K562 (cell line): ENCODE data around the gene PRKD1. TPM values are rescaled to one million over a fixed set of nuclear protein-coding genes. Genes with fewer than 3 reads are reported as not detected.

Experiments used
- AFF1 ChIP-seq, 2 experiments: fragments of 450-650 bp; IDR thresholded peaks; 2 replicates each; pipeline ENCODE4 v1.6.1; 2018; ENCODE audit warnings: mild to moderate bottlenecking in 2 of 2, low read depth in 1 of 2; ENCODE audit not compliant: partially characterized antibody in 2 of 2
- ARID3B ChIP-seq: fragments of 250-450 bp; sonication (Bioruptor Pico); IDR thresholded peaks from 2 replicates; pipeline ENCODE4 v1.4.0; 2020; ENCODE audit warnings: borderline replicate concordance
- CBX5 ChIP-seq: IDR thresholded peaks from 2 replicates; pipeline ENCODE4 v1.6.1; 2014; ENCODE audit warnings: low read depth, borderline replicate concordance
- CLOCK ChIP-seq: fragments of 250-450 bp; sonication (Bioruptor Pico); IDR thresholded peaks from 2 replicates; pipeline ENCODE4 v1.4.0; 2020; ENCODE audit warnings: mild to moderate bottlenecking, moderate library complexity, borderline replicate concordance
- CXXC5 ChIP-seq: fragments of 250-450 bp; sonication (Bioruptor Pico); IDR thresholded peaks from 2 replicates; pipeline ENCODE4 v1.8.0; 2022; ENCODE audit warnings: inconsistent platforms, mild to moderate bottlenecking, moderate library complexity
- NFE2 ChIP-seq: IDR thresholded peaks from 2 replicates; pipeline ENCODE4 v1.6.1; 2014; ENCODE audit warnings: antibody characterized with exemption, low read depth
- NFE2L1 ChIP-seq: fragments of 450-650 bp; IDR thresholded peaks from 2 replicates; pipeline ENCODE4 v1.6.1; 2016; ENCODE audit warnings: missing genetic modification characterization, low read depth, mild to moderate bottlenecking, missing compliant biosample characterization, moderate library complexity, borderline replicate concordance
- PHTF2 ChIP-seq: fragments of 250-450 bp; sonication (Bioruptor Pico); IDR thresholded peaks from 2 replicates; pipeline ENCODE4 v1.5.0; 2021; ENCODE audit warnings: mild to moderate bottlenecking
- POLR3A ChIP-seq: IDR thresholded peaks from 2 replicates; pipeline ENCODE4 v1.6.1; 2011; ENCODE audit warnings: borderline replicate concordance, mild to moderate bottlenecking, moderate library complexity; ENCODE audit not compliant: insufficient read length, insufficient read depth; ENCODE audit errors: extremely low read depth
- PYGO2 ChIP-seq: fragments of 450-650 bp; IDR thresholded peaks from 2 replicates; pipeline ENCODE4 v1.6.1; 2016; ENCODE audit warnings: mild to moderate bottlenecking, missing genetic modification characterization, moderate library complexity, missing compliant biosample characterization
- SIX5 ChIP-seq, 2 experiments: IDR thresholded peaks; 2 replicates each; pipeline ENCODE4 v1.6.1; 2011; ENCODE audit warnings: low read length in 2 of 2, borderline replicate concordance in 1 of 2, low read depth in 1 of 2, mild to moderate bottlenecking in 1 of 2, moderate library complexity in 1 of 2; ENCODE audit not compliant: insufficient read depth in 1 of 2
- TBL1XR1 ChIP-seq, 2 experiments: IDR thresholded peaks; 2 replicates each; pipeline ENCODE4 v1.6.1; 2012; ENCODE audit warnings: improper control_type of control experiment in 2 of 2, low read length in 2 of 2, mild to moderate bottlenecking in 1 of 2
- ZBTB49 ChIP-seq: sonication (generic); formaldehyde crosslinking; IDR thresholded peaks from 2 replicates; pipeline ENCODE4 v1.8.0; 2022; ENCODE audit warnings: missing genetic modification reagents, mild to moderate bottlenecking, borderline replicate concordance
- ZNF311 ChIP-seq: fragments of 250-450 bp; sonication (Bioruptor Pico); IDR thresholded peaks from 2 replicates; pipeline ENCODE4 v1.4.0; 2020; ENCODE audit warnings: mild to moderate bottlenecking, moderate library complexity
- ZNF347 ChIP-seq: fragments of 450-650 bp; formaldehyde crosslinking; IDR thresholded peaks from 2 replicates; pipeline ENCODE4 v1.4.0; 2020; ENCODE audit warnings: low read depth, mild to moderate bottlenecking, moderate library complexity
- polyA plus RNA-seq, 8 experiments: library from polyadenylated mRNA; depleted of rRNA in 4 of 8; stranded (reverse) in 5 of 8; unstranded in 3 of 8; fragments of >200 nt; fragmentation: Nextera tagmentation in 2 of 8; fragmentation: Illumina TruSeq in 1 of 8; extraction: Ambion mirVana in 2 of 8; extraction: Trizol in 1 of 8; gene quantifications; 2 replicates each; pipeline versions ENCODE4 v1.2.1 to v1.2.3, GENCODE V29; 2011 to 2014; ENCODE audit warnings: inconsistent platforms in 1 of 8, missing spikeins in 1 of 8
- total RNA-seq, 7 experiments: library from RNA; depleted of rRNA in 6 of 7; stranded (reverse); fragments of >200 nt in 6 of 7; fragmentation: Illumina TruSeq in 2 of 7; extraction: Trizol in 2 of 7; gene quantifications; 2 replicates each; pipeline versions ENCODE4 v1.2.1 to v1.2.3, GENCODE V29; 2011 to 2021; ENCODE audit warnings: low replicate concordance in 1 of 7

Gene PRKD1
- total and polyA plus RNA-seq, 9 of the 15 experiments (the other 6 are each of a cell fraction or from before 2014, with no cell fraction given) = 0.04 to 0.25 (median 0.13) TPM; not detected in 1

DNA sequence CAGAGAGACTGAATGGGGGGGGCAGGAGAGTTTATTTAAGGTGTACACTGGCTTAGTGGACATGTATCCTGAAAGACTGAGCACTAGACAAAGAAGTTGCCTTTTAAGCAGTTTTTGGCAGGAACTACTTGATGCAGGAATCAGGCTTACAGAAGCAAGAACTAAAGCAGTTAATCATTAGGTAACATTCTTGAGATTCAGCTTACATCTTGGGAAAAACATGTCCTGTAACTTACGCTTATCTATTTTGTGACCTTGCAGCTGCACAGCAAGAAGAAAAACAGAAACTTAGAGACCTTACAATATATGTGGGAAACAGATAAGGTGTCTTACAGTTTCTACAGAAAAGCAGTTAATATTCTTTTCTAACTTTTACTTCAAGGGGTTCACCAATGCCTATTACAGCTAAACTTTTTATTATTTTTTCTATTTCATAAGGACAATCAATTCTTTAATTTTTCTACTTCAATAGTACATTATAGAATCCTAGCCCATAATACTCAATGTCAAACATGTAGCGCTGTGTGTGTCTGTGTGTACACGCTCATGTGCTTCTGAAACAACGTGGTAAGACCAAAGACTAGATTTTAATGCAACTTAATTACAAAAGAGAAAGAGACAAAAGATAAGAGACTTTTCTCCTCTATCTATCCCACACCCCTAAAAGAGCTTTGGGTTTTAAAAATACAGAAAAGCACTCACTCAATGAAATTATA lies 276.9 kb downstream of the PRKD1 start (continued):
- TF ChIP-seq ZNF347 (CRISPR knock-in tag) = no peak
- no peak for TF ChIP-seq PYGO2 (tag)
- TF ChIP-seq SIX5 (IDR thresholded peaks at IDR 0.05; ENCODE audit: borderline replicate concordance in 1 of 2, insufficient read depth in 1 of 2, low read depth in 1 of 2, low read length in 2 of 2) = no peak
- TF ChIP-seq ARID3B (CRISPR knock-in tag) = no peak
- no peak for TF ChIP-seq CBX5
- TF ChIP-seq CLOCK (CRISPR knock-in tag) = no peak
- TF ChIP-seq ZNF311 (CRISPR knock-in tag) = no peak
- TF ChIP-seq PHTF2 (CRISPR knock-in tag) = no peak
- TF ChIP-seq CXXC5 (CRISPR knock-in tag) = no peak; the same call in 1 of the 2 replicates
- TF ChIP-seq POLR3A = no peak
- peak in 1 of 2 experiments; percentile 69; a peak in 1 of 4 replicates for TF ChIP-seq TBL1XR1 (IDR thresholded peaks at IDR 0.05; ENCODE audit: low read length in 2 of 2)
- TF ChIP-seq NFE2 = peak; percentile 15; the same call in 1 of the 2 replicates
- TF ChIP-seq NFE2L1 (tag) = no peak
- TF ChIP-seq AFF1 (IDR thresholded peaks at IDR 0.05; ENCODE audit: low read depth in 1 of 2, partially characterized antibody in 2 of 2) = peak in 1 of 2 experiments; percentile 34
- TF ChIP-seq ZBTB49 (CRISPR knock-in tag) = no peak
